KBM-7 (cell line): ENCODE results near the gene BAIAP2.

ENCODE experiments used
- DNase-seq: peaks from one replicate; pipeline ENCODE4 v3.0.0-alpha.2; 2015
- in situ Hi-C: fragments of 300-500 bp; cut with MboI; formaldehyde crosslinking; loops from 2 replicates; pipeline ENCODE4 v1.14.3; 2020; ENCODE audit warnings: low sequenced_read_pairs, low pct_unique_long_range_greater_than_20kb, mixed read lengths

The BAIAP2 gene

GRCh38 chr17:81126281-81127132, 91.6 kb downstream of the BAIAP2 start:
- no peak for DNase-seq
- in situ Hi-C loops, result no loop called here

- DNase-seq, result no peak
- in situ Hi-C loops, result no loop called here
These were observed 92.1 kb downstream of the BAIAP2 start for GRCh38 chr17:81127133-81127455.

GRCh38 chr17:81127526-81128177, 92.7 kb downstream of the BAIAP2 start:
- DNase-seq, result no peak
- in situ Hi-C loops, result no loop called here

GRCh38 chr17:81128338-81128737, 93.4 kb downstream of the BAIAP2 start:
- in situ Hi-C loops, result no loop called here

GRCh38 chr17:81128774-81129173, 93.8 kb downstream of the BAIAP2 start:
- in situ Hi-C loops, result no loop called here
- DNase-seq, result no peak

More at GRCh38 chr17:81128338-81128737, 93.4 kb downstream of the BAIAP2 start:
- DNase-seq, result no peak

- no peak for DNase-seq
- in situ Hi-C loops, result no loop called here
These were observed 94.3 kb downstream of the BAIAP2 start for GRCh38 chr17:81129289-81129688.

- DNase-seq, result no peak
These were observed 94.9 kb downstream of the BAIAP2 start for GRCh38 chr17:81129711-81130367.

GRCh38 chr17:81130385-81131361, 95.7 kb downstream of the BAIAP2 start:
- DNase-seq, result no peak

More at GRCh38 chr17:81129711-81130367, 94.9 kb downstream of the BAIAP2 start:
- in situ Hi-C loops, result no loop called here

GRCh38 chr17:81131486-81132196, 96.7 kb downstream of the BAIAP2 start:
- no peak for DNase-seq
- in situ Hi-C loops, result no loop called here

More at GRCh38 chr17:81130385-81131361, 95.7 kb downstream of the BAIAP2 start:
- in situ Hi-C loops, result no loop called here

- in situ Hi-C loops, result no loop called here
- DNase-seq, result no peak
These were observed 97.2 kb downstream of the BAIAP2 start for GRCh38 chr17:81132197-81132540.

- in situ Hi-C loops, result no loop called here
These were observed 98.1 kb downstream of the BAIAP2 start for GRCh38 chr17:81132770-81133723.

GRCh38 chr17:81134064-81134781, 99.3 kb downstream of the BAIAP2 start:
- no peak for DNase-seq
- in situ Hi-C loops, result no loop called here

More at GRCh38 chr17:81132770-81133723, 98.1 kb downstream of the BAIAP2 start:
- DNase-seq, result no peak

- no peak for DNase-seq
- in situ Hi-C loops, result no loop called here
These were observed 100.7 kb downstream of the BAIAP2 start for GRCh38 chr17:81135505-81136278.

GRCh38 chr17:81136366-81136765, 101.4 kb downstream of the BAIAP2 start:
- no peak for DNase-seq
- in situ Hi-C loops, result no loop called here

GRCh38 chr17:81137248-81137647, 102.3 kb downstream of the BAIAP2 start:
- in situ Hi-C loops, result no loop called here
- DNase-seq, result no peak

- in situ Hi-C loops, result no loop called here
- no peak for DNase-seq
These were observed 103.1 kb downstream of the BAIAP2 start for GRCh38 chr17:81138083-81138482.
